ENCODE measurements around the gene PLD1. TPM values are rescaled to one million over a fixed set of nuclear protein-coding genes. Genes with fewer than 3 reads are reported as not detected.

PLD1 gene
- total and polyA plus RNA-seq, 2 of the 8 experiments (the other 6 are each of a cell fraction or from before 2014, with no cell fraction given) = 1.2 to 2.6 TPM

- H2BK5ac ChIP-seq (ENCODE audit: low read depth, low read length) = no peak overlapping the region
- no peaks in the 10 kb centered on the region for H3K9me3 ChIP-seq (ENCODE audit: insufficient read depth in 2 of 2, low read depth in 1 of 2, low read length in 1 of 2)
- no peak overlapping the region for H4K8ac ChIP-seq (ENCODE audit: extremely low read depth, insufficient read depth, low read length)
- no peaks in the 10 kb centered on the region for H3K79me1 ChIP-seq (ENCODE audit: low read depth, low read length)
- H3K4me3 ChIP-seq (ENCODE audit: extremely low read depth in 1 of 4, insufficient read depth in 2 of 4, low read depth in 3 of 4, low read length in 4 of 4) = no peak overlapping the region
- no peak overlapping the region for H4K91ac ChIP-seq (replicated peaks; ENCODE audit: insufficient read length, low read length)
- DNase-seq (ENCODE audit: low read depth in 1 of 2, low spot score in 2 of 2) = no peak
- H3K36me3 ChIP-seq (ENCODE audit: control insufficient read depth in 2 of 4, insufficient read depth in 4 of 4, low read length in 3 of 4) = no peaks in the 10 kb centered on the region
- H3K56ac ChIP-seq (replicated peaks; ENCODE audit: insufficient read length, low read depth, low read length) = no peak overlapping the region
- no peaks in the 10 kb centered on the region for H3K23me2 ChIP-seq (ENCODE audit: low read depth, low read length)
- H3K14ac ChIP-seq (ENCODE audit: insufficient read length) = no peak overlapping the region
- 74% methylated on average over 3 of the region's 3 CpGs; no CpG with 5 or more reads in 1 of the 2 experiments for WGBS, 2 experiments (ENCODE audit: extremely low coverage in 1 of 2, insufficient coverage in 1 of 2, insufficient read length in 1 of 2, insufficient replicate concordance in 2 of 2, low coverage in 1 of 2, low lambda C conversion rate in 2 of 2, missing lambda C conversion rate in 1 of 2)
- H4K5ac ChIP-seq (ENCODE audit: insufficient read length, low read depth, low read length) = no peak overlapping the region
- H2BK12ac ChIP-seq (ENCODE audit: low read depth, low read length) = no peak overlapping the region
- no peak overlapping the region for H3K4ac ChIP-seq (replicated peaks; ENCODE audit: insufficient read length, low read depth, low read length)
- H4K20me1 ChIP-seq (replicated peaks in 1 of 2; ENCODE audit: control insufficient read depth in 1 of 2, insufficient read depth in 2 of 2, low read length in 2 of 2) = no peaks in the 10 kb centered on the region
- no peak overlapping the region for H3K23ac ChIP-seq (ENCODE audit: insufficient read length)
- ChIA-PET CTCF (ENCODE audit: partially characterized antibody) (interaction anchor here (0.6 to 1.2 kb wide), 3 partner anchors 22 to 412 kb away, joined by 3 read pairs; no protein-coding TSS in a partner anchor), POLR2A (ENCODE audit: partially characterized antibody) (no interaction called here)
- H3K9ac ChIP-seq (replicated peaks in 1 of 4; ENCODE audit: extremely low read depth in 1 of 4, low read depth in 3 of 4, low read length in 3 of 4) = no peak overlapping the region
- no peak overlapping the region for H3K4me2 ChIP-seq (ENCODE audit: insufficient read depth in 1 of 2, low read depth in 2 of 2, low read length in 2 of 2)
- no peak overlapping the region for H3K27ac ChIP-seq (ENCODE audit: low read depth, low read length)
- no peak overlapping the region for H2BK120ac ChIP-seq (replicated peaks; ENCODE audit: low read depth, low read length)
- no peak overlapping the region for H2BK20ac ChIP-seq (ENCODE audit: low read length)
- no peaks in the 10 kb centered on the region for H3K27me3 ChIP-seq (replicated peaks in 1 of 4; ENCODE audit: control insufficient read depth in 3 of 4, extremely low read depth in 1 of 4, insufficient read depth in 3 of 4, low read length in 3 of 4)
- FAIRE-seq = no peak
- no peak overlapping the region for H2BK15ac ChIP-seq (ENCODE audit: low read length)
- no peaks in the 10 kb centered on the region for H3K79me2 ChIP-seq (ENCODE audit: control insufficient read depth in 1 of 2, insufficient read depth in 2 of 2, low read length in 2 of 2)
- no peak overlapping the region for H2AK5ac ChIP-seq (ENCODE audit: low read depth, low read length)
- no peak overlapping the region for H2AFZ ChIP-seq (ENCODE audit: low read length)
- H3K18ac ChIP-seq (ENCODE audit: extremely low read depth, low read length) = no peak overlapping the region
- H3K4me1 ChIP-seq (replicated peaks in 1 of 4; ENCODE audit: control insufficient read depth in 3 of 4, insufficient read depth in 4 of 4, low read length in 3 of 4) = no peaks in the 10 kb centered on the region
- TF ChIP-seq POU5F1 (IDR thresholded peaks at IDR 0.05; ENCODE audit: low read depth, low read length) (no peak), CHD2 (IDR thresholded peaks at IDR 0.05; ENCODE audit: low read length) (no peak), E2F6 (IDR thresholded peaks at IDR 0.05) (no peak), HDAC2 (IDR thresholded peaks at IDR 0.05; ENCODE audit: borderline replicate concordance in 1 of 2, low read depth in 2 of 2, low read length in 2 of 2) (no peak), SIN3A (conservative IDR thresholded peaks at IDR 0.05 in 1 of 2, IDR thresholded peaks at IDR 0.05 in 1 of 2; ENCODE audit: low read depth in 1 of 2, low read length in 2 of 2) (no peak), RAD21 (IDR thresholded peaks at IDR 0.05 in 1 of 2, conservative IDR thresholded peaks at IDR 0.05 in 1 of 2; ENCODE audit: low read depth in 2 of 2, low read length in 2 of 2) (no peak; a peak in 1 of 4 replicates)
Observed at GRCh38 chr3:171558188-171558696, 252.0 kb downstream of the PLD1 start.

Data from H1 (cell line).